ENCODE data around the gene ACAD10. TPM values are rescaled to one million over a fixed set of nuclear protein-coding genes. Genes with fewer than 3 reads are reported as not detected.

ACAD10 gene
- total RNA-seq, 1 experiment from 2014 or later: 30.8 TPM

DNA sequence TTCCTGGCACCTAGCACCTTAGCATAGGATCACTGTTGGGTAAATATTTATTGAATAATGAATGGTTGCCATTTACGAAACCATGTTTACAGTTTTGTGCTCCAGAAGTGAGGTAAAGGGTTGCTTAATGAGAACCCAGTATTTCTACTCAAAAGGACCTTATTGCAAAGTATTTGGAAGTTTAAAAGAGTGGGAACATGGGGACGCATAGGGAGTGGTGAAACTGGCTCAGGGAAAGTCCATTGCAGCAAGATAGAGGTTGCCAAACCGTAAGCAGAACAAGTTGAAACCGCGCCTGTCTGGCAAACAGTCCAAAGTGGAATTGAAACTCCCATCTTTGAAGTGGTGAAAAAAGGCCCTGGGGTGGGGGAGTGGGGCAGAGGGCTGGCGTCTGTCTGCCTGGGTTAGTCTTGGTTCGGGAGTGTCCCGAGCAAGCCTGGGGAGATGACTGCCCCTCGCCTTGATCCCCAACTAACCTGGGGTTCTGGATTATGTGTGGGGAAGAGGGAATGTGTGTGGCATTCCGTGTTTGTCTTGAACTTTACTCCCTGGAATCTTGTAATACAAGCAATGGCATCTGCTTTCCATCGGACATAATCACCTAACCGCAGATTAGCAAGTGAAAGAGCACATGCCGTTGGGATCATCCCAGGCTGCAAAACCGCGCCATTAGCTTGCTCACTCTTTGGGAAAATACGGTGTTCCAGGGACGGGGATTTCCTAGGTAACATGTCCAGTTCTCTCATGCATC, 88.1 kb downstream of the ACAD10 start:
- no peaks in the 10 kb centered on the region for H3K27me3 ChIP-seq (ENCODE audit: control insufficient read depth, insufficient read depth, low read length)
- H3K4me3 ChIP-seq (ENCODE audit: low read depth in 2 of 2, low read length in 2 of 2): peak overlapping the region in 1 of 2 experiments; percentile 14; a peak in 2 of 4 replicates
- TF ChIP-seq TCF7L2 (IDR thresholded peaks at IDR 0.05; ENCODE audit: low read depth, low read length) (0 out of 2 replicates have a peak, but pooled peaks have one; percentile 15), REST (IDR thresholded peaks at IDR 0.05; ENCODE audit: insufficient read depth in 1 of 2, low read depth in 2 of 2, low read length in 1 of 2) (no peak)
- intact Hi-C loops (cut with micrococcal nuclease; ENCODE audit: unreplicated experiment): no loop called here
- ChIA-PET CTCF (interaction anchor here (1.4 kb wide), 1 partner anchor 39 kb away, joined by 4 read pairs; no protein-coding TSS in a partner anchor), POLR2A (no interaction called here)
- peak; percentile 64 for ATAC-seq
- H3K9me3 ChIP-seq (ENCODE audit: control insufficient read depth, insufficient read depth, low read depth, low read length): no peaks in the 10 kb centered on the region
- H3K36me3 ChIP-seq (ENCODE audit: control insufficient read depth, insufficient read depth, low read length): no peaks in the 10 kb centered on the region
- H3K4me1 ChIP-seq (ENCODE audit: control insufficient read depth, insufficient read depth, low read length): peaks cover 30% of the 10 kb centered on the region
- H3K27ac ChIP-seq (ENCODE audit: low read length): peak overlapping the region; percentile 35; the same call in 1 of the 2 replicates
- no TSS peak for BruUV-seq (replicated peaks)
- no peak for DNase-seq (ENCODE audit: low read depth, low spot score)
- in situ Hi-C loops (cut with HindIII; ENCODE audit: low pct_unique_long_range_greater_than_20kb, low sequenced_read_pairs): no loop called here

- Histone ChIP-seq H3K4me3 (ENCODE audit: low read depth in 2 of 2, low read length in 2 of 2) (peak overlapping the region in 1 of 2 experiments; percentile 9; a peak in 2 of 4 replicates), H3K4me1 (ENCODE audit: control insufficient read depth, insufficient read depth, low read length) (peaks cover 30% of the 10 kb centered on the region), H3K27ac (ENCODE audit: low read length) (peak overlapping the region; percentile 65), H3K9me3 (ENCODE audit: control insufficient read depth, insufficient read depth, low read depth, low read length) (no peaks in the 10 kb centered on the region), H3K36me3 (ENCODE audit: control insufficient read depth, insufficient read depth, low read length) (no peaks in the 10 kb centered on the region), H3K27me3 (ENCODE audit: control insufficient read depth, insufficient read depth, low read length) (no peaks in the 10 kb centered on the region)
- in situ Hi-C loops (cut with HindIII; ENCODE audit: low pct_unique_long_range_greater_than_20kb, low sequenced_read_pairs) (no loop called here), intact Hi-C loops (cut with micrococcal nuclease; ENCODE audit: unreplicated experiment) (no loop called here)
- ChIA-PET CTCF (interaction anchor here (0.5 to 1.4 kb wide), 3 partner anchors 21 to 129 kb away, joined by 4 to 5 read pairs (median 5); no protein-coding TSS in a partner anchor), POLR2A (interaction anchor here (0.7 to 0.9 kb wide), 2 partner anchors 38 to 58 kb away, joined by 3 read pairs; no protein-coding TSS in a partner anchor)
- peak; percentile 52 for ATAC-seq
- BruUV-seq (replicated peaks): no TSS peak
- TF ChIP-seq CTCF (IDR thresholded peaks at IDR 0.05) (no peak), REST (IDR thresholded peaks at IDR 0.05; ENCODE audit: insufficient read depth in 1 of 2, low read depth in 2 of 2, low read length in 1 of 2) (no peak), SIN3A (IDR thresholded peaks at IDR 0.05; ENCODE audit: borderline replicate concordance, insufficient read depth, low read depth, low read length) (no peak), TCF7L2 (IDR thresholded peaks at IDR 0.05; ENCODE audit: low read depth, low read length) (no peak), POLR2AphosphoS5 (IDR thresholded peaks at IDR 0.05; ENCODE audit: low read depth, low read length) (no peak)
- no peak for DNase-seq (ENCODE audit: low read depth, low spot score)
Measured at GRCh38 chr12:111775205-111776193, 89.6 kb downstream of the ACAD10 start.
